IPS-20b (cell line): ENCODE measurements around the gene PRKCA.

Experiments used
- H3K27ac ChIP-seq: one replicate; pipeline ENCODE4 v1.5.1; 2013; ENCODE audit warnings: low read length
- H3K27me3 ChIP-seq: 2 replicates; pipeline ENCODE4 v1.6.1; 2013; ENCODE audit warnings: mild to moderate bottlenecking, low read length, inconsistent platforms; ENCODE audit not compliant: insufficient read depth
- H3K36me3 ChIP-seq: 2 replicates; pipeline ENCODE4 v1.6.1; 2013; ENCODE audit warnings: low read depth, mild to moderate bottlenecking, inconsistent platforms, low read length, moderate library complexity; ENCODE audit not compliant: insufficient read depth
- H3K4me1 ChIP-seq: 2 replicates; pipeline ENCODE4 v1.6.1; 2013; ENCODE audit warnings: mild to moderate bottlenecking, control low read depth, inconsistent platforms, low read length, moderate library complexity; ENCODE audit not compliant: insufficient read depth
- H3K4me3 ChIP-seq: 2 replicates; pipeline ENCODE4 v1.5.1; 2013; ENCODE audit warnings: mild to moderate bottlenecking, low read length, inconsistent platforms
- H3K9ac ChIP-seq: 2 replicates; pipeline ENCODE4 v1.6.1; 2013; ENCODE audit warnings: low read depth, mild to moderate bottlenecking, inconsistent platforms, low read length, moderate library complexity
- H3K9me3 ChIP-seq: 2 replicates; pipeline ENCODE4 v1.6.1; 2013; ENCODE audit warnings: mild to moderate bottlenecking, low read depth, low read length, inconsistent platforms; ENCODE audit not compliant: insufficient read depth

The PRKCA gene

DNA sequence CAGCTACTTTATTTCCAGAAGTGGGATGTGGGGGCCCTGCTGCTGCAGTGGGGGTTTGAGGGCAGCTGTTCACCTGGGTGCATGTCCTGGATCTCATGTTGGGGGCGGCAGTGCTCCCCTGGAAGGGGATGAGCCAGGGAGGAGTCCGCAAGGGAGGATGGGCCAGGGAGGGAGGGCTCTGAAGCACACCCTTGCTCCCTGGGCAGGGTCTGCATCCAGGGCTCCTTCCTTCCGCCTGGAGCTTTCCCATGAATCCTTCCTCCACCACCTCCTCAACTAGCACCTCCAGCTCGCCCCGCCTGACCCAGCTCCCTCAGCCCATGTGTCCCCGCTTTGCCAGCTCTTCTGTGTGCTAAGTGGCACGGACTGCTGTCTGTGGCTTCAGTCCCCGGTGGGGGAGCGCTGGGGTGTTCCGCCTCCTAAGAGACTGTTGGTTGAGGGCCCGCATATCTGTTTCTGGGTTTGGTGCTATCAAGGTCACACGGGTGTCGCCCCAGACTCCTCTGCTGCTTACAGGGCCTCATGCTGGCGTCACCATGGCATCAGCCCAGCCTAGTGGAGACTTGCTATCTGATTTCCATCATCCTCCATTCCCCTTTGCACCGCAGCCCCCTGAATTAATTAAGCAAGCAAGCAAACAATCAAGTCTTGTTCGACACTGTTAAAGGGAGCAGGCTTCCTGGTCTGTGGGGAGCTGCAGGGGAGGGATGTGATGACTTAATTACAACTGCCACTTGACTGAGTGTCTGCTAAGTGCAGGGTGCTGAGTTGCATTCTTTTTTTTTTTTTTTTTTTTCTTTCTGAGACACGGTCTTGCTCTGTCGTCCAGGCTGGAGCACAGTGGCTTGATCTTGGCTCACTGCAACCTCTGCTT is 71.8 kb downstream of the PRKCA start:
- Histone ChIP-seq H3K4me3 (no peak overlapping the region), H3K36me3 (no peaks in the 10 kb centered on the region), H3K27ac (no peak overlapping the region), H3K9ac (no peak overlapping the region), H3K9me3 (no peaks in the 10 kb centered on the region), H3K4me1 (peaks cover 6% of the 10 kb centered on the region; the same call in 1 of the 2 replicates), H3K27me3 (no peaks in the 10 kb centered on the region; the same call in 1 of the 2 replicates)

DNA sequence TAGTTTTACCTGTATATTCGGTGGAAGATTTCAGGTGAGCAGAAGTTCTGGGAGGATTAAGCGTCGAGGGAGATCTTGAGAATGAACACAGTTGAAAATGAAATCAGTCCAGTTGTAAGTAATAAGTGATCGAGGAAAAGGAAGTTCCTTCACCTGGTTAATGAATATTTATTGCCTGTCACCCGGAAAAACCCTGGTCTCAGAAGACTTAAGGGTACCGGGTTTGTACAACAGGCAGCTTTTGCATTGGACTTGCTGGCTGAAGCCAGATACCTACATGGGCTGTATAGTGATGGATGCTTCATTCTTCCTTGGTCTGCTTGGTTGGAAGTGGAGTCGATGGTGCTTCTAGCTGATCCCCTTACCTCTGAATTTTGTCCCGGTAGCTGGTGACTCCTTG is 72.7 kb downstream of the PRKCA start:
- Histone ChIP-seq H3K4me1 (peaks cover 6% of the 10 kb centered on the region; the same call in 1 of the 2 replicates), H3K27ac (no peak overlapping the region), H3K4me3 (no peak overlapping the region), H3K27me3 (no peaks in the 10 kb centered on the region; the same call in 1 of the 2 replicates), H3K9me3 (no peaks in the 10 kb centered on the region), H3K36me3 (no peaks in the 10 kb centered on the region), H3K9ac (no peak overlapping the region)

DNA sequence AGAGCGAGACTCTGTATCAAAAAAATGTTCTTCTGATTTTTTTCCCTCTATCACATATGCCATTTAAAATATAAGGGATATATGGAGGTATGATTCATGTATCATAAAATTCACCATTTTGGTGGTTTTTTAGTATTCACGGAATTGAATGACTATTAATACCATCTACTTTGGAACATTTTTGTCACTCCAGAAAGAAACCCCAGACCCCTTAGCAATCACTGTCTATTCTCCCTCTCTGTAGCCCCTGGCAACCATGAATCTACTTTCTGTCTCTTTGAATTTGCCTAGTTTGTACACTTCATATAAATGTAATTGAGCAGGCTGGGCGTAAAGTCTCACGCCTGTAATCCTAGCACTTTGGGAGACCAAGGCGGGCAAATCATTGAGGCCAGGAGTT is 75.9 kb downstream of the PRKCA start:
- no peak overlapping the region for H3K27ac ChIP-seq
- no peak overlapping the region for H3K4me3 ChIP-seq
- no peak overlapping the region for H3K9ac ChIP-seq
- no peaks in the 10 kb centered on the region for H3K36me3 ChIP-seq
- peaks cover 6% of the 10 kb centered on the region; the same call in 1 of the 2 replicates for H3K4me1 ChIP-seq
- no peaks in the 10 kb centered on the region for H3K9me3 ChIP-seq
- no peaks in the 10 kb centered on the region; the same call in 1 of the 2 replicates for H3K27me3 ChIP-seq

DNA sequence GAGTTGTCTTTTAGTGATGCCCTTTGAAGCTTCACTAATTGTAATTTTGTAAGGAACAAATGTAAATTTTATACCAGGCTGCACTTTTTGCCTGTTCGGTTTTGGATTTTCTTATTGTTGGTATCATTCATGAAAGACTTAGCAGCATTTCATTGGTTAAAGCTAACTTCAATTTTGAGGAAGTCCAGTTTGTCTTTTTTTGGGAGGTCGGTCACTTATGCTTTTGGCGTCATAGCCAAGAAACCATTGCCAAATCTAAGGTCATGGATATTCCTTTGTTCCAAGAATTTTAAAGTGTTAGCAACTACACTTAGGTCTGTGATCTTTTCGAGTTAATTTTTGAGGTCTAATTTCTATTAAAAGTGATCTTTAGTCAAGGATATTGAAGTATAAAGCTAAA is 77.1 kb downstream of the PRKCA start:
- no peak overlapping the region for H3K9ac ChIP-seq
- H3K9me3 ChIP-seq = no peaks in the 10 kb centered on the region
- no peaks in the 10 kb centered on the region; the same call in 1 of the 2 replicates for H3K4me1 ChIP-seq
- no peaks in the 10 kb centered on the region for H3K36me3 ChIP-seq
- no peaks in the 10 kb centered on the region for H3K27me3 ChIP-seq
- no peak overlapping the region for H3K4me3 ChIP-seq
- no peak overlapping the region for H3K27ac ChIP-seq

DNA sequence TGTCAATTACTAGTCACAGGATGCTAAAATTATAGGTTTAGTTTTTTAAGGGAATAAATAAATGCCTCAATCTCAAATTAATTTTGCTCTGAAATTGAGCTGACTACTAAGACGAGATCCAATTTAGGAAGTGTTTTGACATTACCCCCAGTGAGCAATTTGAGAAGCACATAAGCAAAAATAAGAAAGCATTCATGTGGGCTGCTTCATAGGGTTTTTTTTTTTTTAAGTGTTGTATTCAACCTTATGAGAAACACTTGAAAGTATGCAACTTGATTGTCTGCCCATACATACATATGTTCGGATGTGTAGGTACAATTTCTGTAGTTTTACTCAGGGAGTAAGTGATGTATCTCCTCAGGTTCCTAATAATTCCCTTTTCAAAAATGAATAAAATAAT is 77.6 kb downstream of the PRKCA start:
- H3K4me3 ChIP-seq = no peak overlapping the region
- no peak overlapping the region for H3K27ac ChIP-seq
- no peak overlapping the region for H3K9ac ChIP-seq
- no peaks in the 10 kb centered on the region for H3K36me3 ChIP-seq
- H3K27me3 ChIP-seq = no peaks in the 10 kb centered on the region
- H3K9me3 ChIP-seq = no peaks in the 10 kb centered on the region
- no peaks in the 10 kb centered on the region; the same call in 1 of the 2 replicates for H3K4me1 ChIP-seq

DNA sequence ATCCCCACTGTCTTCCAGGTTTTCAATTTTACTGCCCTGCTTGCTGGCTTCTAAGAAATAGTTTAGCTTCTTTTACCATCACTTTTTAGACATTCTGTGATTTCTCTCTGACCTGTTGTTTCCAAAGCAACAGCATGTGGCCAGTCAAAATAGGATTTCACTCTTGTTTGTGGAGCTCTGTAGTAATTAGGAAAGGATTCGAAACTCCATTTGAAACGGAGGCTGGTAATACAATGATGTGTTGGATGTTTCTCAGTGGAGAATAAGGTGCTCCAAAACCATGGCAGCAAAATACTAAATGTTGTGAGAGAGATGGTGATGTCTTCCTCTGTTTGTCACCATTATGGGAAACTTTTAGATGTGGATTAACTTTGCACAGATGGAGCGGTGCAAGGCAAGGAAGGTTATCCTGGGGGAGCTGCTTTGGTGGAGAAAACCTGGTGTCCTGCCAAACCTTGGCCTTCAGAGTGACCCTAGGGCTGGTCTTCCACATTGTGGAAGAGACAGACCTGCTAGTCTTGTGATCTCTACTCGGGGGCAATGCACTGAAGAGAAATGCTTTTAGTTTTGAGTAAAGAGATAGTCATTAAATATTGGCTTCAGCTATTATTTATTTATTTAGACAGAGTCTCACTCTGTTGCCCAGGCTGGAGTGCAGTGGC is 79.4 kb downstream of the PRKCA start:
- Histone ChIP-seq H3K27ac (no peak overlapping the region), H3K4me1 (peaks cover 2% of the 10 kb centered on the region; the same call in 1 of the 2 replicates), H3K9me3 (no peaks in the 10 kb centered on the region), H3K9ac (no peak overlapping the region), H3K27me3 (no peaks in the 10 kb centered on the region), H3K4me3 (no peak overlapping the region), H3K36me3 (no peaks in the 10 kb centered on the region)

DNA sequence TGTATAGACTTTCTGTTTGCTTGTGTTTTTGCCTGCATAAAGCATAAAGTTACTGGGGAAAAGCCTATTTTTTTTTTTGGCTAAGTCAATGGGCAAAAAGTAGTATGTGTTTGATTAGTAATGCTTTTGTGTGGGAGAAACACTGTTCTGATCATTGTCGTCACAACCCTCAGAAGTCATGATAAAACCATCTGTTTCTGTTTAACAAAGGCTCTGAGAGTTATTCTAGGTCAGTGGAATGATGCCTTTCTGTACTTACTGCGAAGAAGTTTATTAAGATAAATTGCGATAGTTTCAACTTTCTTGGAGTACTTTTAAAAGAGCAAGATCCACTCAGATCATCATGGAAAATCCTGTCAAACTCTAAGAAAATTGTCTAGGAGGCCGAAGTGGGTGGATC is 80.9 kb downstream of the PRKCA start:
- Histone ChIP-seq H3K9ac (no peak overlapping the region), H3K4me1 (peaks cover 7% of the 10 kb centered on the region), H3K9me3 (no peaks in the 10 kb centered on the region), H3K27ac (no peak overlapping the region), H3K4me3 (no peak overlapping the region), H3K36me3 (no peaks in the 10 kb centered on the region), H3K27me3 (no peaks in the 10 kb centered on the region)

DNA sequence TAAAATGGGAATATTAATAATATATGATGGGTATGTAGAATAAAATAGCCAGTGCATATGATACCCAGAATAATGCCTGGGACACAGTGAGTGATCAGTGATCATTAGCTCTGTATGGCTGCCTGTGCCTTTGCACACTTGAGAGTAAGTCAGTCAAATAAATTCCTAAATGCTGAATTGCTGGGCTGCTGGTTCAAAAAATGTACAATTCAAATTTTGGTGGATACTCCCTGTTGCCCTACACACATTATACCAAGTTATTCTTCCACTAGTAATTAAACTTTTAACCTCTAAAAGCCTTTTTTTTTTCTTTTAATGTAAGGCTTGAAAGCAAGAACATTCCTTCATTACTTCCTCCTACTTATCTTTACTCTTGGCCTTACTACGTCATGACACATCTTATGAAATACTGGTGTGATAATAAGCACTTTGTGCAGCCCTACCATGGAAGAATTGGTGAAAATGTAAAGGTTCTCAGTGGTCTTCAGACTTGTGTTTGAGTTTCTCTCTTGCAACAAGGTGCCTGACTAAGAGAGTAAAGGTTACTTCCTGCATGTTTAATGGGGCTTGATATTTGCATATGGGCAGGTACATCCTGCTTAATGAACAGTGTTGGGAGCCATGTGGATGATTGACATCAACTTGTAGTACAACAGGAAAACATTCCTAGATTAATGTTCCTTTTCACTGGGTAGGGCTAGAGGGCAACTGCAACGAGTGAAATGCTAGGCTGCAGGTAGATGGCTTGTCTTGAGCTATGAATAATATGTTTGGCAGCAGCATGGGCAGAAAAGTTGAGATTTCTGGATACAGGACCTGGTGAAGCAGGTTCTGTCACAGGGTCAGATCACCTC is 84.3 kb downstream of the PRKCA start:
- Histone ChIP-seq H3K9ac (no peak overlapping the region), H3K36me3 (no peaks in the 10 kb centered on the region), H3K27ac (no peak overlapping the region), H3K27me3 (no peaks in the 10 kb centered on the region), H3K9me3 (no peaks in the 10 kb centered on the region), H3K4me1 (peaks cover 7% of the 10 kb centered on the region), H3K4me3 (no peak overlapping the region)

DNA sequence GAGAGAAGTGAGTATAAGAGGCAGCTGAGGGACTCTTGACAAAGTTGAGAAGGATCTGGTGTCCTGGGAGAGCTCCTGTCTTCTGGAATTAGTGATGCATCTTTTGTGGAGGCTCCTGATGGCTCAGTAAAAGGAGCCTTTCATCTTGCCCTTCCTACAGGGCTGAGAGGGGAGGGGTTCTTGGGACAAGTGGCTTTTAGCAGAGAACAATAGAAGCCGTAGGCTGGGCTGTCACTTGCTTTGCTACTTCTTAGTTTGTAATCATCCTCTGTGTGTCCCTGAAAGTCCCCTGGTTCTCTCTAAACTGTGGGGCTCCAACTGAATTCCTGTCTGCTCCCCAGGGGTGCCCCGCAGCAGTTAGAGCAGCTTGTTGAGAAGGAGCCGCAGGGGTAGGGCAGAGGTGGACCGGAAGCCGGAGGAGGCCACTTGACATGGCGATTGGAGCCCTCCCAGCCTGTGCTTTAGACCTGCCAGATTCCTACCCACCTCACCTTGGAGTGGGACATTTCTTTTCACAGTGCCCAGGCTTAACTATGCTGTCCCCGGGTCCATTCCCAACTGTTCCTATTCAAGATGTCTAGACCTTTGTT is 85.1 kb downstream of the PRKCA start:
- Histone ChIP-seq H3K4me3 (no peak overlapping the region), H3K9me3 (no peaks in the 10 kb centered on the region), H3K27ac (no peak overlapping the region), H3K9ac (no peak overlapping the region), H3K36me3 (no peaks in the 10 kb centered on the region), H3K27me3 (no peaks in the 10 kb centered on the region), H3K4me1 (peaks cover 7% of the 10 kb centered on the region)

DNA sequence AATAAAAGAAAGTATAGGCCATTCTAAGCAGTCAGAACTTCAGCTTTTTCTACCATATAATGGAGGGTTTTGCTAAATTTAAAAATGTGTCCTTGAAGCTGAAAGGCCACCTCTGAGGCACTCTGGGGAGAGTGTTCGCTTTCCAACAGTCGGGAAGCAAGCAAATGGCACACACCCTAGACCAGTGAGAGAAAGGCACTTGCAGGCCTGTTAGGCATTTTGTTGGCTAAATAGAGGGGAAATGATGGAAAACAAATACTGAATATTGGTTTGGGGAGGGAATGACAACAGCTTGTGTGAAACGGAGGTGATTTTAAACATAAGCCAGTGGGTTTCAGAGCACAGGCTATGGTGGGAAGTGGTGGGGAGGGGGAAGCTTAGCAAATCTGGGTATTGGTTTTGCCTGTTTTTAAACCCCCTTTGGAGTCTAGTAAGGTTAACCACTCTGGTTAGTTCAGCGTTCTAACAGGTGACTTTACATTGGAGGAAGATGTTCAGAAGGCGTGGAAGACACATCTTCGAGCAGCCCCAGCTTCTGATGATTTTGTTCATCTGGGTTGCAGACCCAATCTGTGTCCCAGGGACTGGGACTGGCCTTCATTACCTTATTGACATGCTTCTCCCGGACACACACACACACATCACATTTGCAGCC is 90.5 kb downstream of the PRKCA start:
- H3K4me3 ChIP-seq = no peak overlapping the region
- no peaks in the 10 kb centered on the region for H3K36me3 ChIP-seq
- no peaks in the 10 kb centered on the region for H3K9me3 ChIP-seq
- no peaks in the 10 kb centered on the region for H3K27me3 ChIP-seq
- no peaks in the 10 kb centered on the region for H3K4me1 ChIP-seq
- no peak overlapping the region for H3K9ac ChIP-seq
- no peak overlapping the region for H3K27ac ChIP-seq

DNA sequence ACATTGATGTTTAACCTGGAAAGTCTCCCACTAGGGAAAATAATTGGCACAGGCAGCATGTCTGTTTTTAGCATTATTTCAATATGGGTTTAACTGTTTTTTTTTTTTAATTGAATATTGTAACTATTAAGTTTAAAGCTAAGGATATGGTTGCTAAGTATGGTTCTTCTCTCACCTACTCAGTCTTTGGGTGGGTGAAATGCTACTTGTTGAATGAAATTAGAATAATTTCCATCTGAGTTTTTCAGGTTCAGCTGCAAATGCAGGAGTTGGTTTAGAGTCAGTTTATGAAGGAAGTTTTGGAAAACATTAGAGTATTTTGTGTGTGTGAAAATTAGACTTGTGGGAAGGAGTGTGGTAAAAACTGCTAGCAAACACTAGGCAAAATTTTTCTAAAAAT is 93.5 kb downstream of the PRKCA start:
- H3K9ac ChIP-seq = no peak overlapping the region
- H3K4me1 ChIP-seq = no peaks in the 10 kb centered on the region
- no peak overlapping the region for H3K4me3 ChIP-seq

More for the DNA sequence above, 93.5 kb downstream of the PRKCA start:
- Histone ChIP-seq H3K36me3 (no peaks in the 10 kb centered on the region), H3K27me3 (no peaks in the 10 kb centered on the region), H3K9me3 (no peaks in the 10 kb centered on the region), H3K27ac (no peak overlapping the region)
